ENCODE data around the gene HOXA11.

DNA sequence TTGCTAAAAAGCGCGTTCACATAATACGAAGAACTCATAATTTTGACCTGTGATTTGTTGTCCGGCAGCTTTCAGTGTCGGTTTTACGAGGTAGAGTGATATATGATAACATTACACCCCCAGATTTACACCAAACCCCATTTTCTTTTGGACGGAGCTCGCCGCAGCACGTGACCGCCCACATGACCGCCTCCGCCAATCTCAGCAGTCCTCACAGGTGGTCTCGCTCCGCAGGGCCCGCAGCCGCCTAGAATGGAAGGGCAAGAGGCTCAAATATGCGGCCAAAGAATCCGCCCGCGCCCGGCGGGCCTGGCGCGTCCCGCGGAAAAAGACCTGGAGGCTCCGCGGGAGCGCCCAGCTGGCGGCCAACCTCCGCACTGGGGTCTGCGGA lies 28.5 kb downstream of the HOXA11 start, which contains the start of gene HOXA7:
- TF ChIP-seq CTCF (IDR thresholded peaks at IDR 0.05), result no peak
- TF ChIP-seq POLR2A (IDR thresholded peaks at IDR 0.05), result no peak

All from heart left ventricle (tissue), 13 donors.